HG02885 (cell line): Measurements from ENCODE around the gene KIRREL3.

ENCODE experiments used
- ATAC-seq: cut with Tn5 transposase; IDR thresholded peaks from one replicate; pipeline ENCODE4 v1.9.1; 2021; ENCODE audit warnings: mild to moderate bottlenecking; ENCODE audit not compliant: unreplicated experiment, poor library complexity

The KIRREL3 gene

GRCh38 chr11:126510621-126511370 is 489.8 kb downstream of the KIRREL3 start:
- ATAC-seq, result no peak

- no peak for ATAC-seq
Measured at GRCh38 chr11:126507646-126508045, 492.9 kb downstream of the KIRREL3 start.

GRCh38 chr11:126506789-126507188 is 493.8 kb downstream of the KIRREL3 start:
- no peak for ATAC-seq

GRCh38 chr11:126502982-126503381 is 497.6 kb downstream of the KIRREL3 start:
- ATAC-seq, result no peak

- ATAC-seq, result no peak
Measured at GRCh38 chr11:126502159-126502558, 498.4 kb downstream of the KIRREL3 start.

GRCh38 chr11:126501641-126502040 is 498.9 kb downstream of the KIRREL3 start:
- no peak for ATAC-seq

- no peak for ATAC-seq
Measured at GRCh38 chr11:126500981-126501380, 499.6 kb downstream of the KIRREL3 start.

- ATAC-seq, result no peak
Measured at GRCh38 chr11:126499131-126499752, 501.3 kb downstream of the KIRREL3 start.

GRCh38 chr11:126498281-126498680 is 502.3 kb downstream of the KIRREL3 start:
- ATAC-seq, result no peak

- no peak for ATAC-seq
Measured at GRCh38 chr11:126497581-126498122, 502.9 kb downstream of the KIRREL3 start.

GRCh38 chr11:126496576-126497337 is 503.8 kb downstream of the KIRREL3 start:
- no peak for ATAC-seq

- no peak for ATAC-seq
Measured at GRCh38 chr11:126495281-126496220, 505.0 kb downstream of the KIRREL3 start.

- ATAC-seq, result no peak
Measured at GRCh38 chr11:126494831-126495230, 505.7 kb downstream of the KIRREL3 start.

- ATAC-seq, result no peak
Measured at GRCh38 chr11:126492331-126493082, 508.1 kb downstream of the KIRREL3 start.

GRCh38 chr11:126491092-126491491 is 509.5 kb downstream of the KIRREL3 start:
- ATAC-seq, result no peak

- no peak for ATAC-seq
Measured at GRCh38 chr11:126489836-126490660, 510.5 kb downstream of the KIRREL3 start.

- no peak for ATAC-seq
Measured at GRCh38 chr11:126488591-126489370, 511.8 kb downstream of the KIRREL3 start.

GRCh38 chr11:126487711-126488110 is 512.9 kb downstream of the KIRREL3 start:
- no peak for ATAC-seq
